ENCODE measurements around the gene ASCL2.

GRCh38 chr11:2270322-2271076, at the start of gene ASCL2:
- no peak for TF ChIP-seq CTCF (conservative IDR thresholded peaks at IDR 0.05 in 1 of 2, IDR thresholded peaks at IDR 0.05 in 1 of 2; ENCODE audit: extremely low read depth in 1 of 2, insufficient read depth in 1 of 2, low read depth in 1 of 2, low read length in 2 of 2)
- no peak for TF ChIP-seq EZH2 (IDR thresholded peaks at IDR 0.05; ENCODE audit: borderline replicate concordance, low read length)

Data from mammary epithelial cell (primary cell).